Neural cell (in vitro differentiated cells): ENCODE results near the gene NPC1. TPM values are rescaled to one million over a fixed set of nuclear protein-coding genes. Genes with fewer than 3 reads are reported as not detected.

ENCODE experiments used
- H2AFZ ChIP-seq: fragments of 200-600, 300-800 bp; sonication (generic), shearing (Covaris generic); 2 replicates; pipeline ENCODE4 v1.6.0; 2014; ENCODE audit warnings: low read depth, mild to moderate bottlenecking, antibody characterized with exemption, low read length, moderate library complexity
- H3F3A ChIP-seq: fragments of 200-600 bp; shearing (Covaris generic); 2 replicates; pipeline ENCODE4 v1.6.1; 2016; ENCODE audit warnings: mild to moderate bottlenecking, moderate library complexity, mixed read lengths, antibody characterized with exemption, low read length; ENCODE audit not compliant: insufficient read depth, poor library complexity, severe bottlenecking
- H3K27ac ChIP-seq: fragments of 200-600, 300-800 bp; sonication (generic), shearing (Covaris generic); 2 replicates; pipeline ENCODE4 v1.5.1; 2014; ENCODE audit warnings: mild to moderate bottlenecking, low read length, moderate library complexity
- H3K27me3 ChIP-seq: fragments of 300-800, 200-600 bp; sonication (generic), shearing (Covaris generic); 2 replicates; pipeline ENCODE4 v1.6.0; 2014; ENCODE audit warnings: mild to moderate bottlenecking, low read depth, low read length, moderate library complexity; ENCODE audit not compliant: insufficient read depth
- H3K36me3 ChIP-seq: fragments of 300-800, 200-600 bp; sonication (generic), shearing (Covaris generic); 2 replicates; pipeline ENCODE4 v1.5.1; 2014; ENCODE audit warnings: mild to moderate bottlenecking, antibody characterized with exemption, low read length, moderate library complexity; ENCODE audit not compliant: insufficient read depth
- H3K4me2 ChIP-seq: fragments of 300-800, 200-600 bp; sonication (generic), shearing (Covaris generic); 2 replicates; pipeline ENCODE4 v1.6.0; 2014; ENCODE audit warnings: mild to moderate bottlenecking, low read length
- H3K4me3 ChIP-seq: fragments of 300-800, 200-600 bp; sonication (generic), shearing (Covaris generic); 2 replicates; pipeline ENCODE4 v1.5.1; 2014; ENCODE audit warnings: mild to moderate bottlenecking, low read length, moderate library complexity
- H3K79me2 ChIP-seq: fragments of 200-600 bp; shearing (Covaris generic); replicated peaks from 2 replicates; pipeline ENCODE4 v1.6.0; 2014; ENCODE audit warnings: mild to moderate bottlenecking, low read length, moderate library complexity; ENCODE audit not compliant: insufficient read depth
- H3K9ac ChIP-seq: fragments of 300-800, 200-600 bp; sonication (generic), shearing (Covaris generic); 2 replicates; pipeline ENCODE4 v1.6.1; 2016; ENCODE audit warnings: mild to moderate bottlenecking, low read length, mixed read lengths
- H3K9me2 ChIP-seq: fragments of 200-600 bp; shearing (Covaris generic); 2 replicates; pipeline ENCODE4 v1.6.1; 2016; ENCODE audit warnings: mild to moderate bottlenecking, low read length, mixed read lengths; ENCODE audit not compliant: insufficient read depth
- H3K9me3 ChIP-seq: fragments of 200-600, 300-800 bp; sonication (generic), shearing (Covaris generic); 2 replicates; pipeline ENCODE4 v1.6.1; 2016; ENCODE audit warnings: mild to moderate bottlenecking, mixed run types, low read length, moderate library complexity, mixed read lengths
- H4K20me1 ChIP-seq: fragments of 200-600 bp; shearing (Covaris generic); 2 replicates; pipeline ENCODE4 v1.6.1; 2016; ENCODE audit warnings: mild to moderate bottlenecking, mixed run types; ENCODE audit not compliant: insufficient read depth
- CTCF ChIP-seq: fragments of 450-650 bp; IDR thresholded peaks from 2 replicates; pipeline ENCODE4 v1.5.1; 2014; ENCODE audit warnings: antibody characterized with exemption, mild to moderate bottlenecking, moderate library complexity; ENCODE audit not compliant: poor library complexity, severe bottlenecking
- EP300 ChIP-seq: fragments of 450-650 bp; conservative IDR thresholded peaks from 2 replicates; pipeline ENCODE4 v1.6.1; 2014; ENCODE audit warnings: antibody characterized with exemption, mild to moderate bottlenecking, moderate library complexity; ENCODE audit not compliant: poor library complexity, severe bottlenecking
- EZH2 ChIP-seq: fragments of 200-600, 300-800 bp; shearing (Covaris generic), sonication (generic); IDR thresholded peaks from 2 replicates; pipeline ENCODE4 v1.6.1; 2014; ENCODE audit warnings: antibody characterized with exemption, low read length, borderline replicate concordance, mild to moderate bottlenecking; ENCODE audit not compliant: insufficient read depth, poor library complexity, severe bottlenecking
- MXI1 ChIP-seq: fragments of 450-650 bp; conservative IDR thresholded peaks from 2 replicates; pipeline ENCODE4 v1.6.1; 2014; ENCODE audit warnings: antibody characterized with exemption, mild to moderate bottlenecking; ENCODE audit not compliant: poor library complexity, severe bottlenecking
- POLR2AphosphoS5 ChIP-seq: IDR thresholded peaks from 2 replicates; pipeline ENCODE4 v1.6.1; 2012
- RAD21 ChIP-seq: fragments of 450-650 bp; conservative IDR thresholded peaks from 2 replicates; pipeline ENCODE4 v1.6.1; 2014; ENCODE audit warnings: antibody characterized with exemption, mild to moderate bottlenecking, moderate library complexity
- REST ChIP-seq: IDR thresholded peaks from 2 replicates; pipeline ENCODE4 v1.6.1; 2012; ENCODE audit warnings: borderline replicate concordance
- SMC3 ChIP-seq: fragments of 450-650 bp; conservative IDR thresholded peaks from 2 replicates; pipeline ENCODE4 v1.6.1; 2014; ENCODE audit warnings: antibody characterized with exemption, mild to moderate bottlenecking, moderate library complexity; ENCODE audit not compliant: poor library complexity
- TAF1 ChIP-seq: IDR thresholded peaks from 2 replicates; pipeline ENCODE4 v1.6.1; 2012; ENCODE audit warnings: low read depth
- polyA plus RNA-seq: library from polyadenylated mRNA; depleted of rRNA; stranded (reverse); fragments of >200 nt; gene quantifications from 2 replicates; pipeline ENCODE4 v1.2.3, GENCODE V29; 2014

NPC1 gene
- polyA plus RNA-seq, 1 donor from 2014 or later, result 20.9 TPM

- H3K9ac ChIP-seq, result peak overlapping the region; percentile 68
- peak overlapping the region; percentile 42 for H3K27ac ChIP-seq
- no peaks in the 10 kb centered on the region for H3K36me3 ChIP-seq
- H4K20me1 ChIP-seq, result no peaks in the 10 kb centered on the region
- TF ChIP-seq POLR2AphosphoS5 (no peak), EZH2 (no peak), SMC3 (no peak), REST (no peak), TAF1 (no peak), MXI1 (no peak), RAD21 (no peak), CTCF (no peak), EP300 (no peak)
- H3F3A ChIP-seq, result no peaks in the 10 kb centered on the region
- peak overlapping the region; percentile 40 for H2AFZ ChIP-seq
- peak overlapping the region; percentile 81 for H3K4me2 ChIP-seq
- H3K4me3 ChIP-seq, result peak overlapping the region; percentile 94
- H3K79me2 ChIP-seq, result no peaks in the 10 kb centered on the region
- no peaks in the 10 kb centered on the region for H3K9me2 ChIP-seq
- H3K9me3 ChIP-seq, result no peaks in the 10 kb centered on the region
- no peaks in the 10 kb centered on the region for H3K27me3 ChIP-seq
These were observed 83.7 kb downstream of the NPC1 start for GRCh38 chr18:23502516-23503037.

GRCh38 chr18:23501626-23502025 lies 84.7 kb downstream of the NPC1 start:
- Histone ChIP-seq H3K9ac (no peak overlapping the region), H3K27ac (no peak overlapping the region), H3F3A (no peaks in the 10 kb centered on the region), H3K4me2 (no peak overlapping the region), H3K4me3 (no peak overlapping the region), H4K20me1 (no peaks in the 10 kb centered on the region), H3K9me2 (no peaks in the 10 kb centered on the region), H3K27me3 (no peaks in the 10 kb centered on the region), H3K36me3 (no peaks in the 10 kb centered on the region), H3K9me3 (no peaks in the 10 kb centered on the region), H3K79me2 (no peaks in the 10 kb centered on the region), H2AFZ (no peak overlapping the region)
- no peak for TF ChIP-seq POLR2AphosphoS5
- TF ChIP-seq SMC3, result no peak
- no peak for TF ChIP-seq RAD21
- no peak for TF ChIP-seq CTCF
- TF ChIP-seq EP300, result no peak
- no peak for TF ChIP-seq TAF1
- no peak for TF ChIP-seq EZH2
- no peak for TF ChIP-seq REST
- TF ChIP-seq MXI1, result no peak
